ENCODE measurements around the gene SCN7A. TPM values are rescaled to one million over a fixed set of nuclear protein-coding genes. Genes with fewer than 3 reads are reported as not detected.
"Not testable (repeated sequence)": the region's sequence is repeated elsewhere in the genome, so short reads cannot be mapped to it uniquely, and the experiment has no call there.

Gene SCN7A
- polyA plus RNA-seq, 1 donor (not counting 4 experiments of a cell fraction or from before 2014, with no cell fraction given): not detected

- no peaks in the 10 kb centered on the region for H3K27me3 ChIP-seq (ENCODE audit: control insufficient read depth, extremely low read depth, insufficient read depth, low read length)
- H3K9me3 ChIP-seq (ENCODE audit: control insufficient read depth, low read depth, low read length): no peaks in the 10 kb centered on the region
- TF ChIP-seq CTCF (optimal IDR thresholded peaks at IDR 0.05 in 1 of 3, IDR thresholded peaks at IDR 0.05 in 1 of 3, conservative IDR thresholded peaks at IDR 0.05 in 1 of 3; ENCODE audit: extremely low read depth in 1 of 3, insufficient read depth in 2 of 3, low read length in 3 of 3) (no peak), EZH2 (IDR thresholded peaks at IDR 0.05; ENCODE audit: low read length) (no peak)
- no peak for DNase-seq (ENCODE audit: low read depth, low spot score)
- no peak overlapping the region for H3K9ac ChIP-seq (ENCODE audit: control insufficient read depth, extremely low read depth, insufficient read depth, low read length)
- no peak overlapping the region for H3K27ac ChIP-seq (ENCODE audit: control insufficient read depth, insufficient read depth, low read length)
- H3K9me1 ChIP-seq (ENCODE audit: control insufficient read depth, extremely low read depth, insufficient read depth, low read length): no peaks in the 10 kb centered on the region
- no peaks in the 10 kb centered on the region for H3K36me3 ChIP-seq (ENCODE audit: control insufficient read depth in 2 of 2, extremely low read depth in 1 of 2, insufficient read depth in 2 of 2, low read length in 2 of 2)
- dilution Hi-C loops (cut with MboI; ENCODE audit: extremely low pct_ligation_motif_present, low sequenced_read_pairs): no loop called here
- FAIRE-seq: no peak
- H3K4me2 ChIP-seq (ENCODE audit: control insufficient read depth, extremely low read depth, insufficient read depth, low read depth, low read length): no peak overlapping the region
- no peaks in the 10 kb centered on the region for H3K4me1 ChIP-seq (ENCODE audit: control insufficient read depth, extremely low read depth, insufficient read depth, low read length)
- no peaks in the 10 kb centered on the region for H3K79me2 ChIP-seq (ENCODE audit: control insufficient read depth, insufficient read depth, low read length)
- no peaks in the 10 kb centered on the region for H4K20me1 ChIP-seq (ENCODE audit: control insufficient read depth, extremely low read depth, insufficient read depth, low read length)
- H2AFZ ChIP-seq (ENCODE audit: control insufficient read depth, low read length): no peak overlapping the region
- no peak overlapping the region for H3K4me3 ChIP-seq (ENCODE audit: control insufficient read depth in 2 of 3, extremely low read depth in 1 of 3, insufficient read depth in 2 of 3, low read depth in 1 of 3, low read length in 3 of 3)
These were observed 35.4 kb downstream of the SCN7A start for GRCh38 chr2:166458674-166459073.

DNA sequence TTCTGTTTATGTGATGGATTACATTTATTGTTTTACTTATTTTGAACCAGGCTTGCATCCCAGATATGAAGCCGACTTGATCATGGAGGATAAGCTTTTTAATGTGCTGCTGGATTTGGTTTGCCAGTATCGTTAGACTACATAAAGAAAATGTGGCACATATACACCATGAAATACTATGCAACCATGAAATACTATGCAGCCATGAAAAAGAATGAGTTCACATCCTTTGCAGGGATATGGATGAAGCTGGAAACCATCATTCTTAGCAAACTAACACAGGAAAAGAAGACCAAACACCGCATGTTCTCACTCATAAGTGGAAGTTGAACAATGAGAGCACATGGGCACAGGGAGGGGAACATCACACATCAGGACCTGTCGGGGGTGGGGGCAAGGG, 38.2 kb downstream of the SCN7A start:
- H3K79me2 ChIP-seq (ENCODE audit: control insufficient read depth, insufficient read depth, low read length); H3K4me2 ChIP-seq (ENCODE audit: control insufficient read depth, extremely low read depth, insufficient read depth, low read depth, low read length); H3K9ac ChIP-seq (ENCODE audit: control insufficient read depth, extremely low read depth, insufficient read depth, low read length); H3K27me3 ChIP-seq (ENCODE audit: control insufficient read depth, extremely low read depth, insufficient read depth, low read length); H3K27ac ChIP-seq (ENCODE audit: control insufficient read depth, insufficient read depth, low read length); H3K9me3 ChIP-seq (ENCODE audit: control insufficient read depth, low read depth, low read length); H3K4me3 ChIP-seq (ENCODE audit: control insufficient read depth in 2 of 3, extremely low read depth in 1 of 3, insufficient read depth in 2 of 3, low read depth in 1 of 3, low read length in 3 of 3); H4K20me1 ChIP-seq (ENCODE audit: control insufficient read depth, extremely low read depth, insufficient read depth, low read length); H3K36me3 ChIP-seq (ENCODE audit: control insufficient read depth in 2 of 2, extremely low read depth in 1 of 2, insufficient read depth in 2 of 2, low read length in 2 of 2); H3K9me1 ChIP-seq (ENCODE audit: control insufficient read depth, extremely low read depth, insufficient read depth, low read length); H2AFZ ChIP-seq (ENCODE audit: control insufficient read depth, low read length); H3K4me1 ChIP-seq (ENCODE audit: control insufficient read depth, extremely low read depth, insufficient read depth, low read length); DNase-seq (ENCODE audit: low read depth, low spot score); dilution Hi-C loops (cut with MboI; ENCODE audit: extremely low pct_ligation_motif_present, low sequenced_read_pairs); FAIRE-seq: not testable (repeated sequence)

GRCh38 chr2:166454006-166454595, 39.9 kb downstream of the SCN7A start:
- H3K4me3 ChIP-seq (ENCODE audit: control insufficient read depth in 2 of 3, extremely low read depth in 1 of 3, insufficient read depth in 2 of 3, low read depth in 1 of 3, low read length in 3 of 3): no peak overlapping the region
- H3K79me2 ChIP-seq (ENCODE audit: control insufficient read depth, insufficient read depth, low read length): no peaks in the 10 kb centered on the region
- no peaks in the 10 kb centered on the region for H4K20me1 ChIP-seq (ENCODE audit: control insufficient read depth, extremely low read depth, insufficient read depth, low read length)
- no peak for TF ChIP-seq CTCF (optimal IDR thresholded peaks at IDR 0.05 in 1 of 3, IDR thresholded peaks at IDR 0.05 in 1 of 3, conservative IDR thresholded peaks at IDR 0.05 in 1 of 3; ENCODE audit: extremely low read depth in 1 of 3, insufficient read depth in 2 of 3, low read length in 3 of 3)
- TF ChIP-seq EZH2 (IDR thresholded peaks at IDR 0.05; ENCODE audit: low read length): no peak
- no peaks in the 10 kb centered on the region for H3K4me1 ChIP-seq (ENCODE audit: control insufficient read depth, extremely low read depth, insufficient read depth, low read length)
- no peak overlapping the region for H2AFZ ChIP-seq (ENCODE audit: control insufficient read depth, low read length)
- DNase-seq (ENCODE audit: low read depth, low spot score) (no peak), FAIRE-seq (no peak)
- dilution Hi-C loops (cut with MboI; ENCODE audit: extremely low pct_ligation_motif_present, low sequenced_read_pairs): no loop called here
- H3K27me3 ChIP-seq (ENCODE audit: control insufficient read depth, extremely low read depth, insufficient read depth, low read length): no peaks in the 10 kb centered on the region
- no peak overlapping the region for H3K27ac ChIP-seq (ENCODE audit: control insufficient read depth, insufficient read depth, low read length)
- no peaks in the 10 kb centered on the region for H3K9me1 ChIP-seq (ENCODE audit: control insufficient read depth, extremely low read depth, insufficient read depth, low read length)
- no peaks in the 10 kb centered on the region for H3K9me3 ChIP-seq (ENCODE audit: control insufficient read depth, low read depth, low read length)
- H3K36me3 ChIP-seq (ENCODE audit: control insufficient read depth in 2 of 2, extremely low read depth in 1 of 2, insufficient read depth in 2 of 2, low read length in 2 of 2): no peaks in the 10 kb centered on the region
- no peak overlapping the region for H3K9ac ChIP-seq (ENCODE audit: control insufficient read depth, extremely low read depth, insufficient read depth, low read length)
- H3K4me2 ChIP-seq (ENCODE audit: control insufficient read depth, extremely low read depth, insufficient read depth, low read depth, low read length): no peak overlapping the region
